Chondrocyte (in vitro differentiated cells): ENCODE measurements around the gene PRAC2. TPM values are rescaled to one million over a fixed set of nuclear protein-coding genes. Genes with fewer than 3 reads are reported as not detected.

ENCODE experiments used
- DNase-seq: peaks from one replicate; pipeline ENCODE4 v3.0.0; 2021; ENCODE audit warnings: mixed read lengths, low spot score
- H3K27ac Mint-ChIP-seq: one replicate; pipeline ENCODE4 v1.8.0; 2021; ENCODE audit warnings: mild to moderate bottlenecking, moderate library complexity, mixed read lengths; ENCODE audit not compliant: unreplicated experiment
- H3K27me3 Mint-ChIP-seq: 2 replicates; pipeline ENCODE4 v1.8.0; 2021; ENCODE audit warnings: low read depth, mixed read lengths
- H3K36me3 Mint-ChIP-seq: 2 replicates; pipeline ENCODE4 v1.8.0; 2021; ENCODE audit warnings: low read depth, mixed read lengths
- H3K4me1 Mint-ChIP-seq: 2 replicates; pipeline ENCODE4 v1.8.0; 2021; ENCODE audit warnings: low read depth, mild to moderate bottlenecking, mixed read lengths
- H3K4me3 Mint-ChIP-seq: one replicate; pipeline ENCODE4 v1.8.0; 2021; ENCODE audit warnings: mild to moderate bottlenecking, moderate library complexity, mixed read lengths; ENCODE audit not compliant: unreplicated experiment
- H3K9me3 Mint-ChIP-seq: 2 replicates; pipeline ENCODE4 v1.8.0; 2021; ENCODE audit warnings: low read depth, mixed read lengths
- total RNA-seq: library from RNA; stranded (reverse); gene quantifications from 3 replicates; pipeline ENCODE4 v1.2.1, GENCODE V29; 2021
- TF ChIP-seq, protein P1 (sequence below): fragments of 200-600 bp; sonication (generic); IDR thresholded peaks from 2 replicates; pipeline ENCODE4 v1.5.0; 2021; ENCODE audit warnings: antibody characterized with exemption, mild to moderate bottlenecking, moderate library complexity

PRAC2 gene
- total RNA-seq, 1 donor from 2014 or later, result not detected

DNA sequence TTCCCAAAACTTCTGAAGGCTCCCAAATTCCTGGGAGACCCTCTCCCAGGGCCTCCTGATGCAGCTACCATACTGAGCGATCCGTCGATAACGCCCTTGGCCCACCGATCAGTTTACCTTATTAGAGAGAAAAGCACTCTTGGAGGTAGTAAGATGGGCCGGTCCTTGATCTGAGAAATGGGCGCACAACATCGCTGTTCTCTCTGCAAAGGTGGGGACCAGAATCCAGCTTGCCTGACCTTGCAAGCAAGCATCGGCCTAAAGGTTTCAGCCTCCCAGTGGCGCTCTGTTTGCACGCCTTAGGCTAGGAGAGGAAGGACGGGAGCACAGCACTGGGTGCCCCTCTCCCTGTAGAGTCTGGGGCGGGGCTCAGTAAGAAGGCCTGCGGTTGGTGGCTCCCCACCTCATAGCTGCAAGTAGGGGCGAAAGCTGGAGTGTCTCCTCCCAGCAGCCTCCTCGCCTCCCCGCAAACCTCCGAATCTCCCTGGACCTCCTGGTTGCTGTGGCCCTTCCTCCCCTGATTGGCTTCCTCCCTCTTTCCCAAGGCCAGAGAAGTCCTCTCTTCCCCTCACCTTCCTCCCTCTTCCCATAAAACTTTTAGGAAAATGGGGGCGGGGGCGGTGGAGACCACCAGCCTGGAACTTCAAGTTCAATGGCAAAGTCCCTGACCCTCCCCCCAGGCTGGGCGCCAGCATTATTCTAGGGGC lies 631 bp upstream of the PRAC2 start, which contains the start of gene PRAC1:
TSS of gene PRAC1 (minus strand) at position 318 of the 707 bp plus-strand sequence. CDS start at position 192, 126 bp downstream.
- TF ChIP-seq, protein P1, sequence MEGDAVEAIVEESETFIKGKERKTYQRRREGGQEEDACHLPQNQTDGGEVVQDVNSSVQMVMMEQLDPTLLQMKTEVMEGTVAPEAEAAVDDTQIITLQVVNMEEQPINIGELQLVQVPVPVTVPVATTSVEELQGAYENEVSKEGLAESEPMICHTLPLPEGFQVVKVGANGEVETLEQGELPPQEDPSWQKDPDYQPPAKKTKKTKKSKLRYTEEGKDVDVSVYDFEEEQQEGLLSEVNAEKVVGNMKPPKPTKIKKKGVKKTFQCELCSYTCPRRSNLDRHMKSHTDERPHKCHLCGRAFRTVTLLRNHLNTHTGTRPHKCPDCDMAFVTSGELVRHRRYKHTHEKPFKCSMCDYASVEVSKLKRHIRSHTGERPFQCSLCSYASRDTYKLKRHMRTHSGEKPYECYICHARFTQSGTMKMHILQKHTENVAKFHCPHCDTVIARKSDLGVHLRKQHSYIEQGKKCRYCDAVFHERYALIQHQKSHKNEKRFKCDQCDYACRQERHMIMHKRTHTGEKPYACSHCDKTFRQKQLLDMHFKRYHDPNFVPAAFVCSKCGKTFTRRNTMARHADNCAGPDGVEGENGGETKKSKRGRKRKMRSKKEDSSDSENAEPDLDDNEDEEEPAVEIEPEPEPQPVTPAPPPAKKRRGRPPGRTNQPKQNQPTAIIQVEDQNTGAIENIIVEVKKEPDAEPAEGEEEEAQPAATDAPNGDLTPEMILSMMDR, result no peak

DNA sequence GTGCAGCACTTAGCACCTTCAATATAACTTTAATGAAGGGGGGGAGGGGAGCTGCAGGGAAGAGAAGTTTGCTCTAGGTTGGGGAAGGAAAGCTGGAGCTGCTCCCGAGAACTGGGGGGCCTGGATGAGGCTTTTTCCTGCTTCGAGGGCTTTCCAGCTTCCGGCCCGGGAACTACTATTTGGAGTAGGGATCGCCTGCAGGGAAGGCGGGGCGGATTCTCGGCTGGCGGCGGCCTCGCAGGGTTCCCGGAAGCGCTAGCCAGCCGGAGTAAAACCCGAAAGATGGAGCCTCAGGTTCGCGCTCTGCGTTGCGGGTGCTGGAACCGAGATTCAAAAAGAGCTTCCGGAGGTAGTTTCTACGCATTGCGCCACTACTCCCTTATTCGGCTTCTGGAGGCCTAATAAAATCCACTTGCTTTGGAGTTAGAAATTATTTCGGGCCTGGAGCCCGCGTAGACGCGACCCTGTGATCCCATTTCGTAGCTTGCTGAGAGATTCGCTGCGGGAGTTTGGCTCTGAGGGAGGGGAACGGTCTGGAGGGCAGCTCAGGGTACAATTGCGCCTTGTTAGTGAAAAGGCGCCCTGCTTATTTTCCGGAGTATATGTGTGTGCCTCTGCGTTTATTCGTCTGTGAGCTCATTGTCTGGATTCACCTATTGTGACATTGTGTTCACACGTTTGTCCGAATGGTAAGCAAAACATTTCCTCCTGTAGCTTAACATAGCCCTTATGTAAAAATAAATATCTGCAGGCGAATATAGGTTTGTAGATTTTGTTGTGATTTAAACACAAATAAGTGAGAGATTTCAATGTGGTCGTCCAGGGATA lies 652 bp downstream of the PRAC2 start:
- H3K4me3 Mint-ChIP-seq, result peak overlapping the region; percentile 28
- no peak for DNase-seq
- H3K27me3 Mint-ChIP-seq, result peaks cover 91% of the 10 kb centered on the region
- TF ChIP-seq, protein P1, result no peak
- H3K36me3 Mint-ChIP-seq, result peaks cover 2% of the 10 kb centered on the region
- H3K27ac Mint-ChIP-seq, result no peak overlapping the region
- no peaks in the 10 kb centered on the region for H3K9me3 Mint-ChIP-seq
- H3K4me1 Mint-ChIP-seq, result peaks cover 18% of the 10 kb centered on the region

More for the DNA sequence above, 631 bp upstream of the PRAC2 start, which contains the start of gene PRAC1:
- Mint-ChIP-seq H3K36me3 (peaks cover 2% of the 10 kb centered on the region), H3K4me1 (peaks cover 22% of the 10 kb centered on the region), H3K9me3 (no peaks in the 10 kb centered on the region), H3K27me3 (peaks cover 94% of the 10 kb centered on the region), H3K27ac (no peak within 1 kb of the TSS), H3K4me3 (peak within 1 kb of the TSS; percentile 28)
- no peak for DNase-seq

DNA sequence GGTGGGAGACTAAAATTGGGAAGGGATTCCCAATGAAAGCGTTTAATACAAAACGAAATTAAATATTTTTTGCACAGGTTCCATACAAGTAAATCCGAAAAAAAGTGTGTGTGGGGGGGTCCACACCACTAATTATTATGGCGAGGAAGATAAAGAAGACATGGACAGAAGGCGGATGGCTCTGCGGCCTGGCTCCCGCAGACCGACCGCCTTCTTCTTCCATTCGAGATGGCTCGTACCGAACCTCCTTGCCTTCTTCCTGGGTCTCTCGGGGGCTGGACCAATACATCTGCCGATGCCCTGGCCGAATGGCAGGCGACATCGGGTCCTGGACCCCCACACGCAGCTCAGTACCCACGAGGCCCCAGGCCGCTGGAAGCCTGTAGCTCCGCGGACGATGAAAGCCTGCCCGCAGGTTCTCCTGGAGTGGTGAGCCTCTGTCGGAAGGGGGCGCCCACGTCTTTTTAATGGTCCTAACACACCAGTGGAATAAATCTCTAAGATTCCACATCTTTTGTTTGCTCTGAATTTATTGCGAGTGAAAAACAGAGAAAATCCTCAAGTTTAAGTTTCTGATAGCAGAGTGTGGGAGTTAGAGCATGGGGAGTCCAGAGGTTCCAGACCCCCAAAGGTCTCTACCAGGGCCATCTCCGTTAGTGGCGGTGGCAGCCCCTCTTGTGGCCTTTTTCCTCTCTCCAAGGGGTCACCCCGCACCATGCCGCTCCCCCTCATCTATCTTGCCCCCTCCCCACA lies 1.4 kb downstream of the PRAC2 start:
- no peak for DNase-seq
- peaks cover 17% of the 10 kb centered on the region for H3K4me1 Mint-ChIP-seq
- peak overlapping the region; percentile 44 for H3K4me3 Mint-ChIP-seq
- TF ChIP-seq, protein P1, result peak; percentile 87
- H3K27me3 Mint-ChIP-seq, result peaks cover 91% of the 10 kb centered on the region
- H3K27ac Mint-ChIP-seq, result no peak overlapping the region
- no peaks in the 10 kb centered on the region for H3K9me3 Mint-ChIP-seq
- peaks cover 2% of the 10 kb centered on the region for H3K36me3 Mint-ChIP-seq

DNA sequence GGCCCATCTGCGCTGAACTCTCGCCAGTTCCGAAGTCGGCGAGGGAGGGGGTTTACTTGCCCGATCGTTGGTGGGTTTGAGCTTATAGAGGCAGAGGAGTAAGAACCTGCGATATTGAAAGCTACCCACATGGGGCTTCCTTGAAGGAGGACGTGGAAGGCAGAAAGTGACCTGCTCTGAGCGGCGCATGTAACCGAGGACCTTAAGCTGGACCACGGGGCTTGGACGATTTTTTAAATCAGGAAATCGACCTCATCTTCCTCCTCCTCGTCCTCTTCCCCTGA lies 2.0 kb downstream of the PRAC2 start:
- H3K27ac Mint-ChIP-seq, result no peak overlapping the region
- no peaks in the 10 kb centered on the region for H3K9me3 Mint-ChIP-seq
- TF ChIP-seq, protein P1, result no peak
- no peak for DNase-seq
- no peak overlapping the region for H3K4me3 Mint-ChIP-seq
- peaks cover 17% of the 10 kb centered on the region for H3K4me1 Mint-ChIP-seq
- peaks cover 91% of the 10 kb centered on the region for H3K27me3 Mint-ChIP-seq
- peaks cover 2% of the 10 kb centered on the region for H3K36me3 Mint-ChIP-seq
